AG04450 (cell line): ENCODE data around the gene ZNF581. TPM values are rescaled to one million over a fixed set of nuclear protein-coding genes. Genes with fewer than 3 reads are reported as not detected.

ENCODE experiments used
- CTCF ChIA-PET: fragments of 300-600, 350-600 bp; formaldehyde crosslinking; extraction: SDS; loops from one replicate; lab custom pipeline; 2022; ENCODE audit warnings: antibody characterized with exemption, inconsistent platforms; lab: Charles Lee
- POLR2A ChIA-PET: fragments of 350-600 bp; formaldehyde crosslinking; extraction: SDS; loops from one replicate; lab custom pipeline; 2021; ENCODE audit warnings: antibody characterized with exemption, inconsistent platforms; lab: Yijun Ruan, JAX
- DNase-seq: peaks from one replicate; pipeline ENCODE4 v3.0.0-alpha.2; 2011; ENCODE audit warnings: low read depth, low spot score
- H3K27ac ChIP-seq: one replicate; pipeline ENCODE4 v1.5.1; 2012; ENCODE audit warnings: low read depth, low read length, control low read depth
- H3K27me3 ChIP-seq: one replicate; pipeline ENCODE4 v1.6.0; 2012; ENCODE audit warnings: low read length; ENCODE audit not compliant: control insufficient read depth, insufficient read depth
- H3K4me3 ChIP-seq: 2 replicates; pipeline ENCODE4 v1.5.1; 2011; ENCODE audit warnings: mild to moderate bottlenecking, low read depth, low read length, control low read depth
- H3K9me3 ChIP-seq: 2 replicates; pipeline ENCODE4 v1.5.1; 2012; ENCODE audit warnings: low read length; ENCODE audit not compliant: control insufficient read depth, insufficient read depth
- polyA plus RNA-seq: library from polyadenylated mRNA; depleted of rRNA; stranded (reverse); fragments of >200 nt; gene quantifications from 2 replicates; pipeline ENCODE4 v1.2.3, GENCODE V29; 2011
- TF ChIP-seq, protein P1 (sequence below): IDR thresholded peaks from 2 replicates; pipeline ENCODE4 v1.5.1; 2011; ENCODE audit warnings: low read depth, low read length, control low read depth, inconsistent platforms

Gene ZNF581
- polyA plus RNA-seq, 1 experiment: 19.1 TPM

DNA sequence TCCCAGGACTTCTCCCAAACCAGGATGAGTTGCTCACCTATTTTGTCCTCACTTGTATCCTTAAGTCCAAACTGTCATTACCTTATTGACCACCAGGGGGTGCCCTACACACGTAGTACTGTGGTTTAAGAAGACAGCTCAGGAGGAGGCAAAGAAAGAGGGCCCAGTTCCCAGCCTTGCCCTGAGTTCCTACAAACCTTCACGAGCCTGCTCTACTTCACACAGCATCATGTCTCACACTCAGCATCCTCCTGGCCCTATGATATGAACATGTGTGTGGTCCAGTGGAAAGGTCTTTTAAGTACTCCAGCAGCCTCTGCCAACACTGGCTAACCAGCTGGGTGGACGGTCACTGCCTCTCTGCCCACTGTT, 11.0 kb upstream of the ZNF581 start:
- Histone ChIP-seq H3K9me3 (no peaks in the 10 kb centered on the region; the same call in 1 of the 2 replicates), H3K27me3 (no peaks in the 10 kb centered on the region), H3K27ac (peak overlapping the region; percentile 11), H3K4me3 (no peak overlapping the region)
- ChIA-PET CTCF (interaction anchor here (0.6 to 3.9 kb wide), 37 partner anchors 9 to 701 kb away, joined by 3 to 33 read pairs (median 4); partner anchors contain the start of genes U2AF2, ZNF581, ZNF784 and ZNF865), POLR2A (interaction anchor here (0.7 to 1.5 kb wide), 3 partner anchors 12 to 33 kb away, joined by 3 to 8 read pairs (median 5); partner anchors contain the start of gene FIZ1)
- peak; percentile 95 for DNase-seq
- TF ChIP-seq, protein P1, sequence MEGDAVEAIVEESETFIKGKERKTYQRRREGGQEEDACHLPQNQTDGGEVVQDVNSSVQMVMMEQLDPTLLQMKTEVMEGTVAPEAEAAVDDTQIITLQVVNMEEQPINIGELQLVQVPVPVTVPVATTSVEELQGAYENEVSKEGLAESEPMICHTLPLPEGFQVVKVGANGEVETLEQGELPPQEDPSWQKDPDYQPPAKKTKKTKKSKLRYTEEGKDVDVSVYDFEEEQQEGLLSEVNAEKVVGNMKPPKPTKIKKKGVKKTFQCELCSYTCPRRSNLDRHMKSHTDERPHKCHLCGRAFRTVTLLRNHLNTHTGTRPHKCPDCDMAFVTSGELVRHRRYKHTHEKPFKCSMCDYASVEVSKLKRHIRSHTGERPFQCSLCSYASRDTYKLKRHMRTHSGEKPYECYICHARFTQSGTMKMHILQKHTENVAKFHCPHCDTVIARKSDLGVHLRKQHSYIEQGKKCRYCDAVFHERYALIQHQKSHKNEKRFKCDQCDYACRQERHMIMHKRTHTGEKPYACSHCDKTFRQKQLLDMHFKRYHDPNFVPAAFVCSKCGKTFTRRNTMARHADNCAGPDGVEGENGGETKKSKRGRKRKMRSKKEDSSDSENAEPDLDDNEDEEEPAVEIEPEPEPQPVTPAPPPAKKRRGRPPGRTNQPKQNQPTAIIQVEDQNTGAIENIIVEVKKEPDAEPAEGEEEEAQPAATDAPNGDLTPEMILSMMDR: peak; percentile 87

GRCh38 chr19:55633861-55634260, 9.6 kb upstream of the ZNF581 start:
- H3K9me3 ChIP-seq: no peaks in the 10 kb centered on the region; the same call in 1 of the 2 replicates
- ChIA-PET CTCF (interaction anchor here (0.6 to 3.9 kb wide), 13 partner anchors 10 to 433 kb away, joined by 3 to 33 read pairs (median 14); partner anchors contain the start of genes U2AF2, ZNF784 and ZNF865), POLR2A (interaction anchor here (0.9 to 1.5 kb wide), 2 partner anchors 10 to 20 kb away, joined by 3 to 8 read pairs; partner anchors contain the start of gene ZNF784)
- H3K27me3 ChIP-seq: no peaks in the 10 kb centered on the region
- no peak overlapping the region for H3K4me3 ChIP-seq
- TF ChIP-seq, protein P1: no peak
- H3K27ac ChIP-seq: no peak overlapping the region
- DNase-seq: no peak

GRCh38 chr19:55635334-55635717, 8.1 kb upstream of the ZNF581 start:
- TF ChIP-seq, protein P1: no peak
- POLR2A ChIA-PET: interaction anchor here (0.7 to 1.0 kb wide), 5 partner anchors 10 to 37 kb away, joined by 3 to 11 read pairs (median 5); partner anchors contain the start of gene ZNF784

DNA sequence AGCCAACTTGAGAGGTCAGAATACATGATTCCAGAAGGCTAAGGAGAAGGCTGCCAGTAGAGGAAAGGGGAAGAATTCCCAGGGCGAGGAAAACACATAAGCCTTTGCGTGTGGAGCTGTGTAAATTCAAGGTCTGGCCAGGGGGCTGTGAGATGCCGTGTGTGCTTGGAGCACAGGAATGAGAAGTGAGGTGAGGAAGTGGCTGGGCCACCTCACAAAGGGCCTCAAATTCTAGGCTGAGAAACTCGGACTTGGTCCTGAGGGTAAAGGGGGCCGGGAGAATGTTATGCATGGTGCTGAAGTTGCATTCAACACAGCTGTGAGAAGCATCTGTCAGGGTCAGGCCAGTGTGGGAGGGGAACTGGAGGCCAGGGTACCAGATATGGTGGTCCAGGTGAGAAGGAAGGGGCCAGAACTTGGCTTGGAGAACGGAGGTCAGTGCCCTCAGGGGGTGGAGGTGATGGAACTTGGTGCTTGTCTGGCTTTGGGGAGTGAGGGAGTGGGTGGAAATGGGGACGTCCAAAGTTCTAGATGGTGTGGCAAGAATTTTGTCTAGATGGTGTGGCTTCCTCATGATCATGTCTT, 7.5 kb upstream of the ZNF581 start:
- ChIA-PET CTCF (interaction anchor here (0.8 to 2.6 kb wide), 4 partner anchors 17 to 168 kb away, joined by 3 to 9 read pairs (median 6); no protein-coding TSS in a partner anchor), POLR2A (interaction anchor here (1.0 to 1.5 kb wide), 2 partner anchors 12 to 18 kb away, joined by 3 read pairs; partner anchors contain the start of gene CCDC106)
- peak overlapping the region; percentile 11 for H3K27ac ChIP-seq
- H3K27me3 ChIP-seq: no peaks in the 10 kb centered on the region
- TF ChIP-seq, protein P1: no peak
- no peaks in the 10 kb centered on the region; the same call in 1 of the 2 replicates for H3K9me3 ChIP-seq
- DNase-seq: no peak
- H3K4me3 ChIP-seq: peak overlapping the region; percentile 98

More at GRCh38 chr19:55635334-55635717, 8.1 kb upstream of the ZNF581 start:
- H3K4me3 ChIP-seq: peak overlapping the region; percentile 98
- CTCF ChIA-PET: interaction anchor here (0.6 to 2.6 kb wide), 3 partner anchors 18 to 168 kb away, joined by 3 to 9 read pairs (median 8); no protein-coding TSS in a partner anchor
- DNase-seq: no peak
- peak overlapping the region; percentile 92 for H3K27ac ChIP-seq
- no peaks in the 10 kb centered on the region; the same call in 1 of the 2 replicates for H3K9me3 ChIP-seq
- H3K27me3 ChIP-seq: no peaks in the 10 kb centered on the region
